Osteocyte (in vitro differentiated cells): Measurements from ENCODE around the gene BICD1. TPM values are rescaled to one million over a fixed set of nuclear protein-coding genes. Genes with fewer than 3 reads are reported as not detected.

ENCODE experiments used
- DNase-seq: peaks from one replicate; pipeline ENCODE4 v3.0.0; 2021; ENCODE audit warnings: mixed read lengths; ENCODE audit not compliant: unreplicated experiment; ENCODE audit errors: extremely low spot score
- H3K27ac Mint-ChIP-seq: one replicate; pipeline ENCODE4 v1.8.0; 2021; ENCODE audit warnings: mild to moderate bottlenecking, mixed read lengths; ENCODE audit not compliant: unreplicated experiment
- H3K27me3 Mint-ChIP-seq: one replicate; pipeline ENCODE4 v1.8.0; 2021; ENCODE audit warnings: mixed read lengths; ENCODE audit not compliant: unreplicated experiment
- H3K36me3 Mint-ChIP-seq: one replicate; pipeline ENCODE4 v1.8.0; 2021; ENCODE audit warnings: mixed read lengths; ENCODE audit not compliant: unreplicated experiment
- H3K4me1 Mint-ChIP-seq: one replicate; pipeline ENCODE4 v1.8.0; 2021; ENCODE audit warnings: mixed read lengths; ENCODE audit not compliant: unreplicated experiment
- H3K4me3 Mint-ChIP-seq: one replicate; pipeline ENCODE4 v1.8.0; 2021; ENCODE audit warnings: mild to moderate bottlenecking, moderate library complexity, mixed read lengths; ENCODE audit not compliant: unreplicated experiment
- H3K9me3 Mint-ChIP-seq: one replicate; pipeline ENCODE4 v1.8.0; 2021; ENCODE audit warnings: mixed read lengths; ENCODE audit not compliant: unreplicated experiment
- CTCF ChIP-seq: fragments of 200-600 bp; sonication (generic); IDR thresholded peaks from 2 replicates; pipeline ENCODE4 v1.5.0; 2021; ENCODE audit warnings: antibody characterized with exemption, mild to moderate bottlenecking, moderate library complexity
- total RNA-seq: library from RNA; stranded (reverse); gene quantifications from 2 replicates; pipeline ENCODE4 v1.2.1, GENCODE V29; 2021

Gene BICD1
- total RNA-seq, 1 donor from 2014 or later = 47.6 TPM

GRCh38 chr12:32242641-32243040 is 136.0 kb downstream of the BICD1 start:
- no peak overlapping the region for H3K4me3 Mint-ChIP-seq
- peaks cover 7% of the 10 kb centered on the region for H3K4me1 Mint-ChIP-seq
- H3K36me3 Mint-ChIP-seq = peaks cover 8% of the 10 kb centered on the region
- H3K27ac Mint-ChIP-seq = no peak overlapping the region
- H3K9me3 Mint-ChIP-seq = peaks cover 5% of the 10 kb centered on the region
- TF ChIP-seq CTCF = no peak
- H3K27me3 Mint-ChIP-seq = no peaks in the 10 kb centered on the region
- DNase-seq = no peak

- DNase-seq = no peak
- Mint-ChIP-seq H3K27ac (peak overlapping the region; percentile 79), H3K36me3 (peaks cover 6% of the 10 kb centered on the region), H3K4me1 (peaks cover 16% of the 10 kb centered on the region), H3K4me3 (no peak overlapping the region), H3K9me3 (peaks cover 4% of the 10 kb centered on the region), H3K27me3 (no peaks in the 10 kb centered on the region)
- no peak for TF ChIP-seq CTCF
Observed at GRCh38 chr12:32248441-32249140, 141.9 kb downstream of the BICD1 start.

- Mint-ChIP-seq H3K27ac (peak overlapping the region; percentile 12), H3K4me1 (peaks cover 16% of the 10 kb centered on the region), H3K9me3 (peaks cover 4% of the 10 kb centered on the region), H3K27me3 (no peaks in the 10 kb centered on the region), H3K4me3 (no peak overlapping the region), H3K36me3 (peaks cover 6% of the 10 kb centered on the region)
- TF ChIP-seq CTCF = no peak
- no peak for DNase-seq
Observed at GRCh38 chr12:32249777-32250176, 143.1 kb downstream of the BICD1 start.

- Mint-ChIP-seq H3K4me3 (no peak overlapping the region), H3K4me1 (peaks cover 16% of the 10 kb centered on the region), H3K27ac (no peak overlapping the region), H3K9me3 (peaks cover 4% of the 10 kb centered on the region), H3K27me3 (no peaks in the 10 kb centered on the region), H3K36me3 (peaks cover 4% of the 10 kb centered on the region)
- no peak for TF ChIP-seq CTCF
- no peak for DNase-seq
Observed at GRCh38 chr12:32252199-32253073, 145.8 kb downstream of the BICD1 start.
